T-helper 1 cell treated with Interleukin-12 subunit alpha and Interleukin-12 subunit beta and Interleukin-4 antibody, amounts not matched to agents 30 μg/mL and 1 μg/mL, for 36 hours (primary cell): ENCODE results near the gene SLC39A11.
"Not testable (repeated sequence)": the region's sequence is repeated elsewhere in the genome, so short reads cannot be mapped to it uniquely, and the experiment has no call there.

Experiments
- H3K27ac Mint-ChIP-seq: one replicate; pipeline ENCODE4 v1.8.0; 2021; ENCODE audit warnings: mild to moderate bottlenecking, mixed read lengths
- H3K27me3 Mint-ChIP-seq: one replicate; pipeline ENCODE4 v1.8.0; 2021; ENCODE audit warnings: low read depth, mixed read lengths
- H3K36me3 Mint-ChIP-seq: one replicate; pipeline ENCODE4 v1.8.0; 2021; ENCODE audit warnings: low read depth, mixed read lengths
- H3K4me1 Mint-ChIP-seq: one replicate; pipeline ENCODE4 v1.8.0; 2021; ENCODE audit warnings: low read depth, mixed read lengths
- H3K4me3 Mint-ChIP-seq: one replicate; pipeline ENCODE4 v1.8.0; 2021; ENCODE audit warnings: mild to moderate bottlenecking, moderate library complexity, mixed read lengths
- H3K9me3 Mint-ChIP-seq: one replicate; pipeline ENCODE4 v1.8.0; 2021; ENCODE audit warnings: mixed read lengths

SLC39A11 gene

GRCh38 chr17:72926171-72926570 is 166.3 kb downstream of the SLC39A11 start:
- Mint-ChIP-seq H3K27me3 (no peaks in the 10 kb centered on the region), H3K36me3 (no peaks in the 10 kb centered on the region), H3K4me3 (no peak overlapping the region), H3K4me1 (peaks cover 5% of the 10 kb centered on the region), H3K27ac (no peak overlapping the region), H3K9me3 (no peaks in the 10 kb centered on the region)

- H3K27ac Mint-ChIP-seq = no peak overlapping the region
- no peaks in the 10 kb centered on the region for H3K4me1 Mint-ChIP-seq
- no peak overlapping the region for H3K4me3 Mint-ChIP-seq
- H3K9me3 Mint-ChIP-seq = no peaks in the 10 kb centered on the region
- no peaks in the 10 kb centered on the region for H3K27me3 Mint-ChIP-seq
- H3K36me3 Mint-ChIP-seq = no peaks in the 10 kb centered on the region
Measured at GRCh38 chr17:72924196-72924595, 168.3 kb downstream of the SLC39A11 start.

GRCh38 chr17:72922219-72922618 is 170.3 kb downstream of the SLC39A11 start:
- no peak overlapping the region for H3K27ac Mint-ChIP-seq
- no peaks in the 10 kb centered on the region for H3K27me3 Mint-ChIP-seq
- no peak overlapping the region for H3K4me3 Mint-ChIP-seq
- H3K4me1 Mint-ChIP-seq = no peaks in the 10 kb centered on the region
- no peaks in the 10 kb centered on the region for H3K9me3 Mint-ChIP-seq
- no peaks in the 10 kb centered on the region for H3K36me3 Mint-ChIP-seq

GRCh38 chr17:72921347-72922054 is 171.0 kb downstream of the SLC39A11 start:
- no peaks in the 10 kb centered on the region for H3K4me1 Mint-ChIP-seq
- no peaks in the 10 kb centered on the region for H3K27me3 Mint-ChIP-seq
- no peak overlapping the region for H3K4me3 Mint-ChIP-seq
- H3K36me3 Mint-ChIP-seq = no peaks in the 10 kb centered on the region
- no peak overlapping the region for H3K27ac Mint-ChIP-seq
- no peaks in the 10 kb centered on the region for H3K9me3 Mint-ChIP-seq

- Mint-ChIP-seq H3K9me3 (no peaks in the 10 kb centered on the region), H3K4me3 (no peak overlapping the region), H3K4me1 (no peaks in the 10 kb centered on the region), H3K36me3 (no peaks in the 10 kb centered on the region), H3K27me3 (no peaks in the 10 kb centered on the region), H3K27ac (no peak overlapping the region)
Measured at GRCh38 chr17:72920513-72920912, 172.0 kb downstream of the SLC39A11 start.

GRCh38 chr17:72916991-72917390 is 175.5 kb downstream of the SLC39A11 start:
- H3K4me3 Mint-ChIP-seq = no peak overlapping the region
- no peak overlapping the region for H3K27ac Mint-ChIP-seq
- H3K9me3 Mint-ChIP-seq = no peaks in the 10 kb centered on the region
- no peaks in the 10 kb centered on the region for H3K4me1 Mint-ChIP-seq
- H3K36me3 Mint-ChIP-seq = no peaks in the 10 kb centered on the region
- no peaks in the 10 kb centered on the region for H3K27me3 Mint-ChIP-seq

- H3K27ac Mint-ChIP-seq = no peak overlapping the region
- no peaks in the 10 kb centered on the region for H3K9me3 Mint-ChIP-seq
- H3K27me3 Mint-ChIP-seq = no peaks in the 10 kb centered on the region
- H3K4me3 Mint-ChIP-seq = no peak overlapping the region
- no peaks in the 10 kb centered on the region for H3K36me3 Mint-ChIP-seq
- H3K4me1 Mint-ChIP-seq = no peaks in the 10 kb centered on the region
Measured at GRCh38 chr17:72915625-72916081, 176.8 kb downstream of the SLC39A11 start.

GRCh38 chr17:72913142-72913682 is 179.3 kb downstream of the SLC39A11 start:
- no peaks in the 10 kb centered on the region for H3K9me3 Mint-ChIP-seq
- no peaks in the 10 kb centered on the region for H3K36me3 Mint-ChIP-seq
- no peaks in the 10 kb centered on the region for H3K4me1 Mint-ChIP-seq
- H3K27me3 Mint-ChIP-seq = no peaks in the 10 kb centered on the region
- H3K27ac Mint-ChIP-seq = no peak overlapping the region
- no peak overlapping the region for H3K4me3 Mint-ChIP-seq

- H3K4me3 Mint-ChIP-seq = no peak overlapping the region
Measured at GRCh38 chr17:72906306-72906705, 186.2 kb downstream of the SLC39A11 start.

GRCh38 chr17:72903522-72903921 is 189.0 kb downstream of the SLC39A11 start:
- H3K36me3 Mint-ChIP-seq = no peaks in the 10 kb centered on the region
- H3K4me3 Mint-ChIP-seq = no peak overlapping the region
- no peaks in the 10 kb centered on the region for H3K27me3 Mint-ChIP-seq
- no peak overlapping the region for H3K27ac Mint-ChIP-seq
- no peaks in the 10 kb centered on the region for H3K4me1 Mint-ChIP-seq
- no peaks in the 10 kb centered on the region for H3K9me3 Mint-ChIP-seq

More at GRCh38 chr17:72906306-72906705, 186.2 kb downstream of the SLC39A11 start:
- Mint-ChIP-seq H3K36me3 (no peaks in the 10 kb centered on the region), H3K4me1 (no peaks in the 10 kb centered on the region), H3K27ac (no peak overlapping the region), H3K9me3 (no peaks in the 10 kb centered on the region), H3K27me3 (no peaks in the 10 kb centered on the region)

GRCh38 chr17:72901657-72902056 is 190.8 kb downstream of the SLC39A11 start:
- Mint-ChIP-seq H3K4me1 (no peaks in the 10 kb centered on the region), H3K9me3 (no peaks in the 10 kb centered on the region), H3K27me3 (no peaks in the 10 kb centered on the region), H3K36me3 (no peaks in the 10 kb centered on the region), H3K4me3 (no peak overlapping the region), H3K27ac (no peak overlapping the region)

- H3K27ac Mint-ChIP-seq = no peak overlapping the region
- no peak overlapping the region for H3K4me3 Mint-ChIP-seq
Measured at GRCh38 chr17:72901083-72901482, 191.4 kb downstream of the SLC39A11 start.

GRCh38 chr17:72900654-72900971 is 191.9 kb downstream of the SLC39A11 start:
- Mint-ChIP-seq H3K4me1 (no peaks in the 10 kb centered on the region), H3K9me3 (no peaks in the 10 kb centered on the region), H3K27me3 (no peaks in the 10 kb centered on the region), H3K4me3 (no peak overlapping the region), H3K36me3 (no peaks in the 10 kb centered on the region), H3K27ac (no peak overlapping the region)

More at GRCh38 chr17:72901083-72901482, 191.4 kb downstream of the SLC39A11 start:
- Mint-ChIP-seq H3K4me1 (no peaks in the 10 kb centered on the region), H3K36me3 (no peaks in the 10 kb centered on the region), H3K9me3 (no peaks in the 10 kb centered on the region), H3K27me3 (no peaks in the 10 kb centered on the region)

- Mint-ChIP-seq H3K4me3 (no peak overlapping the region), H3K27ac (no peak overlapping the region), H3K27me3 (no peaks in the 10 kb centered on the region), H3K36me3 (no peaks in the 10 kb centered on the region), H3K9me3 (no peaks in the 10 kb centered on the region), H3K4me1 (no peaks in the 10 kb centered on the region)
Measured at GRCh38 chr17:72898725-72899124, 193.8 kb downstream of the SLC39A11 start.

- H3K27ac Mint-ChIP-seq, H3K27me3 Mint-ChIP-seq, H3K4me3 Mint-ChIP-seq, H3K36me3 Mint-ChIP-seq, H3K4me1 Mint-ChIP-seq, H3K9me3 Mint-ChIP-seq: not testable (repeated sequence)
Measured at GRCh38 chr17:72896288-72896687, 196.2 kb downstream of the SLC39A11 start.
